Peyer's patch (tissue), 4 donors: ENCODE results near the gene SLC22A17. TPM values are rescaled to one million over a fixed set of nuclear protein-coding genes. Genes with fewer than 3 reads are reported as not detected.

ENCODE experiments used
- DNase-seq, 3 donors: peaks; one replicate each; pipeline ENCODE4 v3.0.0-alpha.2; 2017 to 2019
- H3K27ac ChIP-seq, 4 donors: fragments of 200-600 bp; sonication (generic); one replicate each; pipeline ENCODE4 v1.5.1; 2016 to 2019
- H3K27me3 ChIP-seq, 2 donors: fragments of 200-600 bp; sonication (generic); one replicate each; pipeline ENCODE4 v1.5.1; 2019
- H3K36me3 ChIP-seq, 3 donors: fragments of 200-600 bp; sonication (generic); one replicate each; pipeline ENCODE4 v1.5.1; 2016 to 2019
- H3K4me1 ChIP-seq, 4 donors: fragments of 200-600 bp; sonication (generic); one replicate each; pipeline ENCODE4 v1.5.1; 2016 to 2019
- H3K4me3 ChIP-seq, 4 donors: fragments of 200-600 bp; sonication (generic); 1 replicate in 3 of 4; 2 replicates in 1 of 4; pipeline ENCODE4 v1.5.1; 2016 to 2019; ENCODE audit warnings: mild to moderate bottlenecking in 1 of 4
- H3K9me3 ChIP-seq, 4 donors: fragments of 200-600 bp; sonication (generic); one replicate each; pipeline ENCODE4 v1.5.1; 2016 to 2019; ENCODE audit warnings: mild to moderate bottlenecking in 1 of 4
- POLR2A ChIP-seq, 2 donors: fragments of 450-650 bp; IDR thresholded peaks; one replicate each; pipeline ENCODE4 v1.5.1; 2017; ENCODE audit warnings: antibody characterized with exemption in 2 of 2, mild to moderate bottlenecking in 2 of 2, moderate library complexity in 2 of 2
- total RNA-seq, 4 donors: library from RNA; depleted of rRNA; stranded (reverse); fragments of >200 nt; gene quantifications; one replicate each; pipeline ENCODE4 v1.1.0, GENCODE V29; 2016
- TF ChIP-seq, protein P1 (sequence below), 6 experiments: fragments of 450-650 bp in 4 of 6; fragments of 200-600 bp in 2 of 6; sonication (generic) in 1 of 6; IDR thresholded peaks; one replicate each; pipeline ENCODE4 v1.5.1; 2017 to 2019; ENCODE audit warnings: antibody characterized with exemption in 6 of 6, mild to moderate bottlenecking in 3 of 6, moderate library complexity in 1 of 6

Gene SLC22A17
- total RNA-seq, 4 donors from 2014 or later, result 1.6 to 19.0 (median 5.2) TPM

DNA sequence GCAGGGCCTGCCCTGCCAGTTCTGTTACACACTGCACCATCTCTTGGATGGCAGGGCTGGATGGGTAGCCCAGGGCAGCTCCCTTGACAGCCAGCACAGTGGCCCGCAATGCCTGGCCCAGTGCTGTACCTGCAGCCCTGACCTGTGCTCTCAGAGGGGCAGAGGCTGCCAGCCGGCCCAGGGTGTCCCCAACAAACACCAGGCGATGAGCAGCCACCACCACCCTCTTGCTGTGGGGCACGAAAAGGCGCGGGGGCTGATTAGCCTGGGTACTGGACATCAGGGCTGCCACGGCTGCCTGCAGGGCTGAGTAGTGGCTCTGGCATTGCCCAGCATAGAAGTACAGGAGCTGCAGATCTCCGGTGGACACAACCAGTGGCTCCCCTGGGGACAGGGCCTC, 4.6 kb upstream of the SLC22A17 start:
- H3K27me3 ChIP-seq, result no peaks in the 10 kb centered on the region
- TF ChIP-seq, protein P1, sequence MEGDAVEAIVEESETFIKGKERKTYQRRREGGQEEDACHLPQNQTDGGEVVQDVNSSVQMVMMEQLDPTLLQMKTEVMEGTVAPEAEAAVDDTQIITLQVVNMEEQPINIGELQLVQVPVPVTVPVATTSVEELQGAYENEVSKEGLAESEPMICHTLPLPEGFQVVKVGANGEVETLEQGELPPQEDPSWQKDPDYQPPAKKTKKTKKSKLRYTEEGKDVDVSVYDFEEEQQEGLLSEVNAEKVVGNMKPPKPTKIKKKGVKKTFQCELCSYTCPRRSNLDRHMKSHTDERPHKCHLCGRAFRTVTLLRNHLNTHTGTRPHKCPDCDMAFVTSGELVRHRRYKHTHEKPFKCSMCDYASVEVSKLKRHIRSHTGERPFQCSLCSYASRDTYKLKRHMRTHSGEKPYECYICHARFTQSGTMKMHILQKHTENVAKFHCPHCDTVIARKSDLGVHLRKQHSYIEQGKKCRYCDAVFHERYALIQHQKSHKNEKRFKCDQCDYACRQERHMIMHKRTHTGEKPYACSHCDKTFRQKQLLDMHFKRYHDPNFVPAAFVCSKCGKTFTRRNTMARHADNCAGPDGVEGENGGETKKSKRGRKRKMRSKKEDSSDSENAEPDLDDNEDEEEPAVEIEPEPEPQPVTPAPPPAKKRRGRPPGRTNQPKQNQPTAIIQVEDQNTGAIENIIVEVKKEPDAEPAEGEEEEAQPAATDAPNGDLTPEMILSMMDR (IDR thresholded peaks at IDR 0.05), result no peak
- DNase-seq, result peak in 1 of 3 donors; percentile 36

DNA sequence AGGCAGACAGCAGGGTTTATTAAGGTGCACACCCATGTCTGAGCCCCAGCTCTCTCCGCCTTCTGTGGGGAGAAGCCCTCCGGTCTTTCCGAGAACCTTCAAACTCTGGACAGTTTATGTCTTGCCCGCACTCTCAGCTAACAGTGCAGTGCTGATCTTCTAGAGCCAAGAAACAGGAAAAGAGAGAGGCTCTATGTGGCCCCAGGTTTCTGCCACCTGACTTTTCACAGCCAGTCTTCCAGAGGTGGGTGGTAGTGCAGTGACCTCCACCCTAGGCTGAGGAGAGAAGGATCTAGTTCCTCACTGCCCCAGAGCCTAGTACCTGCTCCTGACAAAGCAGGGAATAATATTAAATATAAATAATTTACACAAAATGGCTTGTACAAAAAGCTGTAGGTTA, 4.0 kb upstream of the SLC22A17 start:
- TF ChIP-seq, protein P1 (IDR thresholded peaks at IDR 0.05), result no peak
- TF ChIP-seq POLR2A (IDR thresholded peaks at IDR 0.05), result no peak
- Histone ChIP-seq H3K9me3 (no peaks in the 10 kb centered on the region), H3K36me3 (no peaks in the 10 kb centered on the region), H3K4me1 (peaks cover 0 to 16% (median 6%) of the 10 kb centered on the region in 4 donors), H3K4me3 (no peak overlapping the region), H3K27ac (no peak overlapping the region), H3K27me3 (peaks cover 0 to 5% of the 10 kb centered on the region in 2 donors)
- DNase-seq, result peak in 1 of 3 donors; percentile 6

More for the DNA sequence above, 4.6 kb upstream of the SLC22A17 start:
- Histone ChIP-seq H3K36me3 (no peaks in the 10 kb centered on the region), H3K9me3 (no peaks in the 10 kb centered on the region), H3K4me3 (no peak overlapping the region), H3K4me1 (peaks cover 0 to 16% (median 3%) of the 10 kb centered on the region in 4 donors), H3K27ac (no peak overlapping the region)

DNA sequence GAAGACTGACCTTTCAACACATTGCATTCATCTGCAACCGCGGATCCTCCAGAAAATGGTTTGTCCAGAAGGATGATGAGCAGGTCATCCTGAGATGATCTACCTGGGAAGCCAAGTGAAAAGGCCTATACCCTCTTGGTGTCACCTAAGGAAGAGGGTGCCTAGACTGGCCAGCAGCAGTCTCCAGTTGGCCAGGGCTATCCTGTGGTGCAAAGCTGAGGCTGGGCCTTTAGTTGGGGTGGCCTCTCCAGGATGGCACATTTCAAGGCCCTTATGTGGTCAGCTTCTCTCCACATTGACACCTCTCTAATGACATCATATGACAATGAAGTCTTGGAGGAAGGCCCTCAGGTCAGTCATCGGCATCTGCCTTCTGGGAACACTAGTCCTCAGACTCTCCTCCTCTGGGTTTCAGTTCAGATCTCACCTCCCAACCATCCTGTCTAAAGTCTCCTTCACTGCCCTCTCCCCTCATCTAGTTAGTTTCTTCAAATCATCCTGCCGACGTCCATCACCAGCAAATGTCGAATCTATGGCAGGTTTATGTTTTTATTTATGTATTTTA, 3.3 kb upstream of the SLC22A17 start:
- Histone ChIP-seq H3K27ac (no peak overlapping the region), H3K4me3 (no peak overlapping the region), H3K4me1 (peaks cover 0 to 16% (median 6%) of the 10 kb centered on the region in 4 donors), H3K9me3 (no peaks in the 10 kb centered on the region), H3K36me3 (no peaks in the 10 kb centered on the region), H3K27me3 (peaks cover 0 to 6% of the 10 kb centered on the region in 2 donors)
- peak in 1 of 3 donors; percentile 9 for DNase-seq
- TF ChIP-seq POLR2A (IDR thresholded peaks at IDR 0.05), result no peak
- TF ChIP-seq, protein P1 (IDR thresholded peaks at IDR 0.05), result no peak

DNA sequence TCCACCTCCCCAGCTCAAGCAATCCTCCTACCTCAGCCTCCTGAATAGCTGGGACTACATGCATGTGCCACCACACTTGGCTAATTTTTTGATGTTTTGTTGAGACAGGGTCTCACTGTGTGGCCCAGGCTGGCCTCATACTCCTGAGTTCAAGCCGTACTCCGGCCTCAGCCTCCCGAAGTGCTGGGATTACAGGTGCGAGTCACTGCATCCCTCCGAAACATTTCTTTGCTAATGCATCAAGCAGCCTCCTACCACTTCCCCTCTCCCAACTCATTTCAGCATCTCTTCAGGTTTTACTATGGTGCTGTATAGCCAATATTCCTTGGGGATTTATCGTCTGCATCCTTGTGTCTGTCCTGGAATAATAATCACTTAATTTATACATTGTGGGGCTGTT, 2.3 kb upstream of the SLC22A17 start:
- Histone ChIP-seq H3K9me3 (no peaks in the 10 kb centered on the region), H3K4me1 (peaks cover 0 to 16% (median 6%) of the 10 kb centered on the region in 4 donors), H3K27me3 (peaks cover 0 to 6% of the 10 kb centered on the region in 2 donors), H3K36me3 (no peaks in the 10 kb centered on the region), H3K27ac (no peak overlapping the region), H3K4me3 (no peak overlapping the region)
- TF ChIP-seq, protein P1 (IDR thresholded peaks at IDR 0.05), result no peak
- TF ChIP-seq POLR2A (IDR thresholded peaks at IDR 0.05), result no peak
- DNase-seq, result peak in 1 of 3 donors; percentile 4

DNA sequence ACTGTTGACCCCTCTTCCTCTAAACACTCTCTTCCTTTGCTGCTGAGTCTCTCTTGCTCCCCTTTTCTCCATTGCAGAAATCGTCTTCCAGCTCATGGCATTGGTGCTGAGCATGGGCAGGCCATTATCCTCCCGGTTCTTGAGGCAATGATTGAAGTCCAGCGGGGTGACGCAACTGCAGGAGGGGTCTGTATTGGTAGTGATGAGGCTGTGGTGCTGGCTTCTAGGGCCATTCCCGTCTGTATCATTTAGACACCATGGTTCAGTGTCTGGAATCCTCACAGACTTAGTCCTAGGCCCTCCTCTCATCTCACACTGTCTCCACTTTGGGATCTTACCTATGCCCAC, 720 bp upstream of the SLC22A17 start:
- peaks cover 0 to 16% (median 6%) of the 10 kb centered on the region in 4 donors for H3K4me1 ChIP-seq
- H3K36me3 ChIP-seq, result no peaks in the 10 kb centered on the region
- no peak overlapping the region for H3K4me3 ChIP-seq
- peak overlapping the region in 1 of 4 donors; percentile 53 for H3K27ac ChIP-seq
- TF ChIP-seq, protein P1 (IDR thresholded peaks at IDR 0.05), result no peak
- TF ChIP-seq POLR2A (IDR thresholded peaks at IDR 0.05), result no peak
- peak in 1 of 3 donors; percentile 25 for DNase-seq
- H3K9me3 ChIP-seq, result no peaks in the 10 kb centered on the region
- H3K27me3 ChIP-seq, result peaks cover 0 to 6% of the 10 kb centered on the region in 2 donors
